ENCODE data around the gene C1orf94.

The C1orf94 gene

DNA sequence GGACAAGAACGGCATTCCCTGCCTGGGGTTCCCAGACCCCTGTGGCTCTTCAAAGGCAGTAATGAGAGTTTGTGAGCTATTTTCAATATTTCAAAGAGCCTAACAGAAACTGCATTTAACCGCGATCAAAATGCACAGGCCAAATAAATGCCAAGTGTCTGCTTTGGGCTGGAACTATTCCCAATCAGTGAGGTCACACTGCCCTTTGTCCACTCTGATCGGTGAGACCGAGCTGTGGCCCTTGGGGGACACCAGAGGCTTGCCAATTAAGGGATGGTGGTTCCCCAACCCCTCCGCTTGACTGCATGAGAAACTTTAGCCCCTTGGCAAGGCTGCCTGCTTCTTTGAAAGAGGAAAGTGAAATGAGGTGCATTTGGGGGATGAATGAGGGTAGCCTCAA, 31.9 kb upstream of the C1orf94 start:
- DNase-seq, result no peak
- TF ChIP-seq, protein P1, sequence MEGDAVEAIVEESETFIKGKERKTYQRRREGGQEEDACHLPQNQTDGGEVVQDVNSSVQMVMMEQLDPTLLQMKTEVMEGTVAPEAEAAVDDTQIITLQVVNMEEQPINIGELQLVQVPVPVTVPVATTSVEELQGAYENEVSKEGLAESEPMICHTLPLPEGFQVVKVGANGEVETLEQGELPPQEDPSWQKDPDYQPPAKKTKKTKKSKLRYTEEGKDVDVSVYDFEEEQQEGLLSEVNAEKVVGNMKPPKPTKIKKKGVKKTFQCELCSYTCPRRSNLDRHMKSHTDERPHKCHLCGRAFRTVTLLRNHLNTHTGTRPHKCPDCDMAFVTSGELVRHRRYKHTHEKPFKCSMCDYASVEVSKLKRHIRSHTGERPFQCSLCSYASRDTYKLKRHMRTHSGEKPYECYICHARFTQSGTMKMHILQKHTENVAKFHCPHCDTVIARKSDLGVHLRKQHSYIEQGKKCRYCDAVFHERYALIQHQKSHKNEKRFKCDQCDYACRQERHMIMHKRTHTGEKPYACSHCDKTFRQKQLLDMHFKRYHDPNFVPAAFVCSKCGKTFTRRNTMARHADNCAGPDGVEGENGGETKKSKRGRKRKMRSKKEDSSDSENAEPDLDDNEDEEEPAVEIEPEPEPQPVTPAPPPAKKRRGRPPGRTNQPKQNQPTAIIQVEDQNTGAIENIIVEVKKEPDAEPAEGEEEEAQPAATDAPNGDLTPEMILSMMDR (IDR thresholded peaks at IDR 0.05; ENCODE audit: low read depth, low read length, missing control alignments), result no peak
- no peaks in the 10 kb centered on the region for H3K36me3 ChIP-seq (replicated peaks)
- no peak overlapping the region for H3K4me3 ChIP-seq (ENCODE audit: low read depth, low read length)
- H3K27ac ChIP-seq, result no peak overlapping the region
- in situ Hi-C loops (cut with HindIII; ENCODE audit: low pct_ligation_motif_present, low sequenced_read_pairs), result no loop called here
- no peaks in the 10 kb centered on the region for H3K27me3 ChIP-seq (replicated peaks)

DNA sequence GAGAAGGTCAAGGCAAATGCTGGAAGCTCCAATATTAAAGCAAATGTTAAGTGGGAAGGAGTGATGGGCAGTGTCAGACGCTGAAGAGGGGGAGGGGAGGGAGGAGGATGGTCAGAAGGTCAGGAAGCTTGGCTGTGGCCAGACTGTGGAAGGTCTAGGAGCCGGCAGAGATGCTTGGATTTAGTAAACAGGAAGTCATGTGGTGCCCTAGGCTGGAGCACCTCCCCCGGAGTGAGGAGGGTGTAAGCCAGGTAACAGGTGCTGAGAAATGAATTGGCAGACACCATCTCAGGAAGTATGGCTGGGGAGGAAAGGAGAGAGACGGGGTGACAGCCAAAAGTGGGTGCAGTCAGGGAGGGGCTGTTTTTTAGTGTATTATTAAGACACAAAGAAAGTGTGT, 29.4 kb upstream of the C1orf94 start:
- Histone ChIP-seq H3K27me3 (replicated peaks) (no peaks in the 10 kb centered on the region), H3K36me3 (replicated peaks) (no peaks in the 10 kb centered on the region), H3K4me3 (ENCODE audit: low read depth, low read length) (no peak overlapping the region), H3K27ac (no peak overlapping the region)
- TF ChIP-seq, protein P1 (IDR thresholded peaks at IDR 0.05; ENCODE audit: low read depth, low read length, missing control alignments), result no peak
- no peak for DNase-seq
- in situ Hi-C loops (cut with HindIII; ENCODE audit: low pct_ligation_motif_present, low sequenced_read_pairs), result no loop called here

DNA sequence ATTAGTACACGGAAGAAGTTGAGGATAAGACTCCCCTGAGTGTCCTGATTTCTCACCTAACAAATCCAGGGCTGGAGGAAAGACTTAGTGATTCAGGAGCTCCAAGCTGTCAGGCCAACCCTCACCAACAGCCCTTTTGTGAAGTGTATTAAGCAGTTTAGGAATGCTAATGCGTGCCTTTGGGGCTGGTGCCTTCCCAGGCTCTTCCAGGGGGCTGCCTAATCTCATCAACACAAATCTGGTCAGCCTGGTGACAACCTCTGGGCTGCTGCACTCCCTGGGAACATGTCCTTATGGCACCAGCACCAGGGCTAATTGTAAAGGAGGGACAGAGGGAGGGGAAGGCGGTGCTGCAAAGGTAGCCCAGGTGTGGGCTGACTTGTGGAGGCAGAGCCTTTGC, 27.2 kb upstream of the C1orf94 start:
- no peak for DNase-seq
- Histone ChIP-seq H3K27me3 (replicated peaks) (no peaks in the 10 kb centered on the region), H3K27ac (no peak overlapping the region), H3K4me3 (ENCODE audit: low read depth, low read length) (no peak overlapping the region), H3K36me3 (replicated peaks) (no peaks in the 10 kb centered on the region)
- in situ Hi-C loops (cut with HindIII; ENCODE audit: low pct_ligation_motif_present, low sequenced_read_pairs), result no loop called here
- TF ChIP-seq, protein P1 (IDR thresholded peaks at IDR 0.05; ENCODE audit: low read depth, low read length, missing control alignments), result no peak

DNA sequence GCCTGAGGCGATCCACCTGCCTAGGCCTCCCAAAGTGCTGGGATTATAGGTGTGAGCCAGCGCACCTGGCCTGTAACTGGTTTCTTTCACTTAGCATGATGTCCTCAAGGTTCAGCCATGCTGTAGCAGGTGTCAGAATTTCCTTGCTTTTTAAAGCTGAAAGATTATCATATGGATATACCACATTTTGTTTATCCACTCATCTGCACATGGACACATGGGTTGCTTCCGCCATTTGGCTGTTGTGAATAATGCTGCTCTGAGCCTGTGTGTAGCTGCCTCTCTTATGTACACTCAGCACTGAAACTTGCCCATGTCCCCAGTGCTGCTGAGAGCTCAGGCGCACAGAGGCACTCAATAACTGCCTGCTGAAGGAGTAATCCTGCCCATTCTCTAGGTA, 23.5 kb upstream of the C1orf94 start:
- TF ChIP-seq, protein P1 (IDR thresholded peaks at IDR 0.05; ENCODE audit: low read depth, low read length, missing control alignments), result no peak
- in situ Hi-C loops (cut with HindIII; ENCODE audit: low pct_ligation_motif_present, low sequenced_read_pairs), result no loop called here
- Histone ChIP-seq H3K27ac (no peak overlapping the region), H3K27me3 (replicated peaks) (no peaks in the 10 kb centered on the region), H3K4me3 (ENCODE audit: low read depth, low read length) (no peak overlapping the region), H3K36me3 (replicated peaks) (no peaks in the 10 kb centered on the region)
- no peak for DNase-seq

DNA sequence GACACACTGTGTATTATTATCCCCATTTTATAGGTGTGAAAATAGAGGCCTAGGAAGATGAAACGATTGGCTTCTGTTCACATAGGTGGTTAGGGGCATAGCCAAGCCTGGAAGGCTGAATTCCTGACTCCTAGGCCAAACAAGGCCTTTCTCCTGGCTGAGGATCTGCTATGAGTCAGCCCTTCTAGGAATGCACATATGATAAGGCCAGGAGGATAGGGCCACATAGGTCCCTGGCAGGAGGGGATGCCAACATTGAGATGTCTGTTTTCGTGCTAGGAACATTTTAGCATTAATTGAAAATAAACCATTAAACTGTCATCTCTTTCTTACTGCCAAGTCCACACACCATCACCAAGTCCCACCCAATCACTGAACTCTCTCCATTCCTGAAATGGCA, 20.8 kb upstream of the C1orf94 start:
- TF ChIP-seq, protein P1 (IDR thresholded peaks at IDR 0.05; ENCODE audit: low read depth, low read length, missing control alignments), result no peak
- in situ Hi-C loops (cut with HindIII; ENCODE audit: low pct_ligation_motif_present, low sequenced_read_pairs), result no loop called here
- Histone ChIP-seq H3K27ac (no peak overlapping the region), H3K27me3 (replicated peaks) (no peaks in the 10 kb centered on the region), H3K36me3 (replicated peaks) (no peaks in the 10 kb centered on the region), H3K4me3 (ENCODE audit: low read depth, low read length) (no peak overlapping the region)
- DNase-seq, result no peak

DNA sequence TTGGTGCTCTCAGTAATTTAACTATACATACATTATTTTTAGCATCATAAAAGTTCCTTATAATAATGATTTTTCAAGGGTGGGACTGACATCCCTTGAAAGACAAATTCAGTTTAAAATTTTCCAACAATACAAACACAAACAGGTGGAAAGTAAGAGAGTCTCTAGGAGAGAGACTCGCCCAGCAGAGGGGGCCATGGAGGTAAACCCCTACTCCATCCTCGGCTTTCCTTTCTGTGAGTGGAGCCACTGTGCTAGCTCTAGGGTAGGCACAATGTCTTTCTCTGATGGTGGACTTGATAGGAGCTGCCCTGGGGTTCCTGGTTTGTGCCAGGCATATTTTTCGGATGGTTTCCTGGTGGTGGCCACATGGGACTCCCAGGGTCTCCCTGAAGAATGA, 20.0 kb upstream of the C1orf94 start:
- Histone ChIP-seq H3K4me3 (ENCODE audit: low read depth, low read length) (no peak overlapping the region), H3K27me3 (replicated peaks) (no peaks in the 10 kb centered on the region), H3K27ac (no peak overlapping the region), H3K36me3 (replicated peaks) (no peaks in the 10 kb centered on the region)
- TF ChIP-seq, protein P1 (IDR thresholded peaks at IDR 0.05; ENCODE audit: low read depth, low read length, missing control alignments), result no peak
- in situ Hi-C loops (cut with HindIII; ENCODE audit: low pct_ligation_motif_present, low sequenced_read_pairs), result no loop called here
- no peak for DNase-seq

Measured in brain microvascular endothelial cell (primary cell).